SK-N-MC (cell line): ENCODE measurements around the gene PDE7B.

Source experiments
- EZH2 ChIP-seq: fragments of 200-600 bp; sonication (generic); IDR thresholded peaks from one replicate; pipeline ENCODE4 v1.6.1; 2017; ENCODE audit warnings: antibody characterized with exemption
- POLR2AphosphoS5 ChIP-seq: IDR thresholded peaks from 2 replicates; pipeline ENCODE4 v1.6.1; 2012; ENCODE audit warnings: mild to moderate bottlenecking, low read depth, low read length, borderline replicate concordance

DNA sequence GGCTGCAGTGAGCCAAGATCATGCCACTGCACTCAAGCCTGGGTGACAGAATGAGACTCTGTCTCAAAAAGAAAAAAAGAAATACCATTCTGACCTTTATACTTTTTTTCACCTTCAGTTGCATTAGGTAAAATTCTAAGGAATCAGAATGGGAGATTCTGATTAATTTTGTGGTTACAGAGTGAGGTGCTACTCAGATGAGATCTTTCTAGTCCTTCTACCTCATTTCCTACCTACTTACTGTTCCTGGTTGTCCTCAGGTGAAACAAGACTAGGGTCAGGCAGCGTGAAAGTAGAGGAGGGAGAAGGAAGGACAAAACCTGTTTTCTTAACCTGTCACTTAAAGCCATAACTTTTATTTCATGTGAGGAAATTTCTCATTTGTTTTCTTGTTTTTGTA is 334.9 kb downstream of the PDE7B start:
- TF ChIP-seq POLR2AphosphoS5 (no peak), EZH2 (no peak)
